Neural progenitor cell (in vitro differentiated cells): Measurements from ENCODE around the gene EIF2AK2. TPM values are rescaled to one million over a fixed set of nuclear protein-coding genes. Genes with fewer than 3 reads are reported as not detected.

Experiments
- DNase-seq: peaks from one replicate; pipeline ENCODE4 v3.0.0-alpha.2; 2016; ENCODE audit warnings: low spot score
- H2AFZ ChIP-seq: fragments of 200-600 bp; sonication (generic); replicated peaks from 2 replicates; pipeline ENCODE4 v1.6.1; 2016; ENCODE audit warnings: antibody characterized with exemption
- H3F3A ChIP-seq: fragments of 200-600 bp; sonication (generic); 2 replicates; pipeline ENCODE4 v1.6.1; 2016; ENCODE audit warnings: antibody characterized with exemption, low read depth
- H3K27ac ChIP-seq: fragments of 200-600 bp; sonication (generic); 2 replicates; pipeline ENCODE4 v1.5.1; 2016; ENCODE audit warnings: mild to moderate bottlenecking
- H3K27me3 ChIP-seq: fragments of 200-600 bp; sonication (generic); 2 replicates; pipeline ENCODE4 v1.6.1; 2016; ENCODE audit warnings: mild to moderate bottlenecking, moderate library complexity
- H3K36me3 ChIP-seq: fragments of 200-600 bp; sonication (generic); 2 replicates; pipeline ENCODE4 v1.5.1; 2016
- H3K4me1 ChIP-seq: fragments of 200-600 bp; sonication (generic); 2 replicates; pipeline ENCODE4 v1.6.1; 2016; ENCODE audit warnings: mixed run types
- H3K4me2 ChIP-seq: fragments of 200-600 bp; sonication (generic); 2 replicates; pipeline ENCODE4 v1.6.1; 2016
- H3K4me3 ChIP-seq: fragments of 200-600 bp; sonication (generic); 2 replicates; pipeline ENCODE4 v1.5.1; 2016
- H3K79me2 ChIP-seq: fragments of 200-600 bp; sonication (generic); 2 replicates; pipeline ENCODE4 v1.6.1; 2016; ENCODE audit warnings: low read depth
- H3K9ac ChIP-seq: fragments of 200-600 bp; sonication (generic); 2 replicates; pipeline ENCODE4 v1.6.1; 2016
- H3K9me3 ChIP-seq: fragments of 200-600 bp; sonication (generic); 2 replicates; pipeline ENCODE4 v1.5.1; 2016; ENCODE audit warnings: low read depth
- H4K20me1 ChIP-seq: fragments of 200-600 bp; sonication (generic); 2 replicates; pipeline ENCODE4 v1.6.1; 2016; ENCODE audit warnings: low read depth
- H3K27ac Mint-ChIP-seq: 3 replicates; pipeline ENCODE4 v1.8.0; 2021; ENCODE audit warnings: mixed read lengths
- H3K27me3 Mint-ChIP-seq: 2 replicates; pipeline ENCODE4 v1.8.0; 2022; ENCODE audit warnings: low read depth, mild to moderate bottlenecking, inconsistent platforms, moderate library complexity, mixed read lengths; ENCODE audit not compliant: insufficient read depth
- H3K36me3 Mint-ChIP-seq: 3 replicates; pipeline ENCODE4 v1.8.0; 2021; ENCODE audit warnings: mixed read lengths
- H3K4me1 Mint-ChIP-seq: 3 replicates; pipeline ENCODE4 v1.8.0; 2021; ENCODE audit warnings: mixed read lengths
- H3K4me3 Mint-ChIP-seq: 3 replicates; pipeline ENCODE4 v1.8.0; 2021; ENCODE audit warnings: mild to moderate bottlenecking, moderate library complexity, mixed read lengths
- H3K9me3 Mint-ChIP-seq: 3 replicates; pipeline ENCODE4 v1.8.0; 2020; ENCODE audit warnings: mixed read lengths
- CTCF ChIP-seq: fragments of 200-600 bp; sonication (generic); IDR thresholded peaks from 2 replicates; pipeline ENCODE4 v1.5.1; 2017; ENCODE audit warnings: antibody characterized with exemption, mild to moderate bottlenecking
- EZH2 ChIP-seq: fragments of 200-600 bp; sonication (generic); IDR thresholded peaks from 2 replicates; pipeline ENCODE4 v1.6.1; 2017; ENCODE audit warnings: antibody characterized with exemption, mild to moderate bottlenecking, moderate library complexity
- EZH2phosphoT487 ChIP-seq: fragments of 200-600 bp; sonication (generic); IDR thresholded peaks from 2 replicates; pipeline ENCODE4 v1.6.1; 2017; ENCODE audit warnings: antibody characterized with exemption
- total RNA-seq: library from RNA; depleted of rRNA; stranded (reverse); fragments of >200 nt; gene quantifications from 2 replicates; pipeline ENCODE4 v1.2.3, GENCODE V29; 2015; ENCODE audit warnings: low replicate concordance

The EIF2AK2 gene
- total RNA-seq, 1 donor from 2014 or later = 35.3 TPM

GRCh38 chr2:37180006-37180639 is 23.3 kb upstream of the EIF2AK2 start:
- Mint-ChIP-seq H3K27me3 (peaks cover 2% of the 10 kb centered on the region), H3K27ac (no peak overlapping the region), H3K36me3 (no peaks in the 10 kb centered on the region), H3K4me3 (no peak overlapping the region), H3K4me1 (no peaks in the 10 kb centered on the region), H3K9me3 (no peaks in the 10 kb centered on the region)
- Histone ChIP-seq H3K36me3 (no peaks in the 10 kb centered on the region), H3K27ac (no peak overlapping the region), H3K79me2 (no peaks in the 10 kb centered on the region), H4K20me1 (no peaks in the 10 kb centered on the region), H3K4me2 (no peak overlapping the region), H3K27me3 (no peaks in the 10 kb centered on the region), H3K9ac (no peak overlapping the region), H3K4me1 (peaks cover 9% of the 10 kb centered on the region), H3F3A (peaks cover 11% of the 10 kb centered on the region), H3K4me3 (no peak overlapping the region), H3K9me3 (no peaks in the 10 kb centered on the region), H2AFZ (peak overlapping the region; percentile 54)
- TF ChIP-seq EZH2phosphoT487 = no peak
- TF ChIP-seq CTCF = peak; percentile 41
- no peak for DNase-seq

DNA sequence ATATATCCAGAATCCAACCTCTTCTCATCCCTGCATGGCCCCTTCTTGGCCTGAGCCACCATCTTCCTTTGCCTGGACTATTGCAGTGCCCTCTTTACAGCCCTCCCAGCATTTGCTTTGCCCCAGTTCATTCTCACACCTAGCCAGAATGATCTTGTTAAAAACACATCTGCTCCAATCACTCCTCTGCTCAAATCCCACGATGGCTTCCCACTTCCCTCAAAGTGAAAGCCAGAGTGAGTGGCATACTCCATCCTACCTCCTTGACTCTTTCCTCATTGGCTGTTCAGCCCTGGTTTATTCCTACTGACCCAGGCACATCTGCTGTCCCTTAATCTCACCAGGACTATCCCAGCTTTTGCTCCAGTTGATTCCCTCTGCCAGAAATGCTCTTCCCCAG is 17.0 kb upstream of the EIF2AK2 start:
- no peaks in the 10 kb centered on the region for H3K4me1 Mint-ChIP-seq
- no peaks in the 10 kb centered on the region for H3K36me3 ChIP-seq
- H4K20me1 ChIP-seq = no peaks in the 10 kb centered on the region
- H3K27ac Mint-ChIP-seq = no peak overlapping the region
- TF ChIP-seq EZH2 (no peak), CTCF (no peak), EZH2phosphoT487 (no peak)
- DNase-seq = no peak
- no peak overlapping the region for H3K27ac ChIP-seq
- H3K27me3 Mint-ChIP-seq = no peaks in the 10 kb centered on the region
- peak overlapping the region; percentile 42 for H2AFZ ChIP-seq
- H3K27me3 ChIP-seq = no peaks in the 10 kb centered on the region
- H3K9ac ChIP-seq = no peak overlapping the region
- H3K9me3 ChIP-seq = no peaks in the 10 kb centered on the region
- no peaks in the 10 kb centered on the region for H3K9me3 Mint-ChIP-seq
- H3K79me2 ChIP-seq = no peaks in the 10 kb centered on the region
- H3K4me2 ChIP-seq = no peak overlapping the region
- no peak overlapping the region for H3K4me3 ChIP-seq
- no peak overlapping the region for H3K4me3 Mint-ChIP-seq
- H3K36me3 Mint-ChIP-seq = no peaks in the 10 kb centered on the region
- no peaks in the 10 kb centered on the region for H3K4me1 ChIP-seq
- no peaks in the 10 kb centered on the region for H3F3A ChIP-seq

- Mint-ChIP-seq H3K4me1 (no peaks in the 10 kb centered on the region), H3K4me3 (no peak overlapping the region), H3K27me3 (no peaks in the 10 kb centered on the region), H3K9me3 (peaks cover under 1% of the 10 kb centered on the region), H3K27ac (no peak overlapping the region), H3K36me3 (no peaks in the 10 kb centered on the region)
- Histone ChIP-seq H3F3A (no peaks in the 10 kb centered on the region), H3K36me3 (no peaks in the 10 kb centered on the region), H3K4me2 (no peak overlapping the region), H3K27me3 (no peaks in the 10 kb centered on the region), H2AFZ (no peak overlapping the region), H3K27ac (no peak overlapping the region), H3K4me1 (no peaks in the 10 kb centered on the region), H3K9me3 (no peaks in the 10 kb centered on the region), H3K79me2 (no peaks in the 10 kb centered on the region), H4K20me1 (no peaks in the 10 kb centered on the region), H3K4me3 (no peak overlapping the region), H3K9ac (no peak overlapping the region)
- DNase-seq = no peak
- TF ChIP-seq EZH2phosphoT487 = no peak
- TF ChIP-seq CTCF = no peak
- TF ChIP-seq EZH2 = no peak
Measured at GRCh38 chr2:37171624-37171950, 14.8 kb upstream of the EIF2AK2 start.
